ENCODE results near the gene SLC25A44. TPM values are rescaled to one million over a fixed set of nuclear protein-coding genes. Genes with fewer than 3 reads are reported as not detected.
A peak's percentile ranks its signal among the peaks of the same experiment; 100 is the strongest.
"Not testable (repeated sequence)": the region's sequence is repeated elsewhere in the genome, so short reads cannot be mapped to it uniquely, and the experiment has no call there.

SLC25A44 gene
- total RNA-seq, 1 donor from 2014 or later = 67.9 TPM

DNA sequence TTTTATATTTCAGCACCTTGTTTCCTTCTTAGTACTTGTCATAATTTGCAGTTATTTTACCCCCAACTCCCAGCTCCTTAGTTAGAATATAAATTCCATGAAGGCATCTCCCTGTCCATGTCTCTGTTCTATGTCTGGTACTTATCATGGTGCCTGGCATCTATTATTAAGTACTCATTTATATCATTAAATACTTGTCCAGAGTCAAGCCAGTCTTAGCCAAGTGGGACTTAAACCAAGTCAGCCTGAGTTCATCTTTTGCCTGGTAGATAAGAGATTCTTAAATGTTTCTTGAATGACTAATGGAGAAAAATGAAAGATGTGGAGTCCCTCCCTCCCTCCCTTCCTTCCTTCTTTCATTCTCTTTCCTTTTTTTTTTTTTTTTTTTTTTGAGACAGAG lies 9.4 kb downstream of the SLC25A44 start:
- Mint-ChIP-seq H3K36me3 (ENCODE audit: low read depth) (peaks cover 48% of the 10 kb centered on the region), H3K9me3 (no peaks in the 10 kb centered on the region), H3K27me3 (no peaks in the 10 kb centered on the region), H3K4me3 (no peak overlapping the region), H3K4me1 (peaks cover 32% of the 10 kb centered on the region), H3K27ac (no peak overlapping the region)
- no peak for DNase-seq
- intact Hi-C loops (cut with micrococcal nuclease) = no loop called here

DNA sequence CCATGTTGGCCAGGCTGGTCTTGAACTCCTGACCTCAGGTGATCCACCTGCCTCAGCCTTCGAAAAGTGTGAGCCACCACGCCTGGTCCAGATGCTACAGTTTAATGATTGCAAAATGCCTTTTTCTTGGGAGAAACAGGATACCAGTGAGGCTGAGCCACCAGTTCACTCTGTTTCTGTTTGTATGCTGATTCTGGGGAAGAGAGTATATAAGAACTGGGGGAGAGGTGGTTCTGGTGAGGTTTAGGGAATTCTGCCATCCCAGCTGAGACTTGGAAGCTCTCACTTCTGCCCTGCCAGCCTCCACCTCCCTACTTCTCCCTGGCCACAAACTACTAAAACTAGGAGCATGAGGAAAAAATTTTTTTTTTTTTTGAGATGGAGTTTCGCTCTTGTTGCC lies 10.8 kb downstream of the SLC25A44 start:
- intact Hi-C loops (cut with micrococcal nuclease) = no loop called here
- H3K36me3 Mint-ChIP-seq (ENCODE audit: low read depth) = peaks cover 48% of the 10 kb centered on the region
- no peak overlapping the region for H3K27ac Mint-ChIP-seq
- no peak for DNase-seq
- no peaks in the 10 kb centered on the region for H3K27me3 Mint-ChIP-seq
- peaks cover 22% of the 10 kb centered on the region for H3K4me1 Mint-ChIP-seq
- no peaks in the 10 kb centered on the region for H3K9me3 Mint-ChIP-seq
- H3K4me3 Mint-ChIP-seq = no peak overlapping the region

DNA sequence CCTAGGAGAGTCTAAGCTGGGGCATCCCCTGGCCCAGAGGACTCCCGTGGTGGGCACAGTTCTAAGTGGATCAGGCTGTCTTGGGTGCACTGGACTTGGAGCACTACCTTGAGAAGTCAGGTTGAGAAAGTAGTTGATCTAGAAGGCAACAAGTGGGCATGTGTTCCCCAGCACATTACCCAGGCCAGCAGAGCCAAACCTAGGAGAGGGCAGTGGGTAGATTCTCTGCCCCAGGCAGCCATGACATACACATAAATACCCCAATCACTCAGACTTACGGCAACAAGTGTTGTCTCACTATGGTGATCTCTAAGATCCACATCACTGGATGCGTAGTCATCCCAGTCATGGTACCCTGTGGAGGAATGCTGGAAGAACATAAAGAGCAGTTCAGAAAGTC lies 17.3 kb downstream of the SLC25A44 start:
- Mint-ChIP-seq H3K27ac (peak overlapping the region; percentile 99), H3K4me3 (no peak overlapping the region), H3K9me3 (no peaks in the 10 kb centered on the region), H3K27me3 (no peaks in the 10 kb centered on the region), H3K36me3 (ENCODE audit: low read depth) (peaks cover 75% of the 10 kb centered on the region), H3K4me1 (peaks cover 31% of the 10 kb centered on the region)
- DNase-seq = no peak
- intact Hi-C loops (cut with micrococcal nuclease) = loop anchor here (10.0 kb wide), 1 partner anchor 294 kb away; the partner anchor contains the start of gene MEF2D

DNA sequence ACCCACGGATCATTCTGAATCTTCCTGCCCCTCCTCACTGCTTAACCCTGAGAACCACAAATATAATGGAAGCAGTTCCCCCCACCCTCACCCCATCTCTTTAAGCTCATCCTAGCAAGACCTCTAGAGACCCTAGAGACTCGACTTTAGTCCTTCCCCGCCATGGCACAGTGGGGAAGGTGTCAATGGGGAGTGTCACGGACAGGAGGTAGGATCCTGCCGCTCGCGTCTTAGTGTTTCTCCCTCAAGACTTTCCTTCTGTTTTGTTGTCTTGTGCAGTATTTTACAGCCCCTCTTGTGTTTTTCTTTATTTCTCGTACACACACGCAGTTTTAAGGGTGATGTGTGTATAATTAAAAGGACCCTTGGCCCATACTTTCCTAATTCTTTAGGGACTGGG lies 18.2 kb downstream of the SLC25A44 start:
- H3K36me3 Mint-ChIP-seq (ENCODE audit: low read depth) = peaks cover 71% of the 10 kb centered on the region
- H3K4me1 Mint-ChIP-seq = peaks cover 31% of the 10 kb centered on the region
- H3K4me3 Mint-ChIP-seq = peak overlapping the region; percentile 98
- no peak for DNase-seq
- H3K9me3 Mint-ChIP-seq = no peaks in the 10 kb centered on the region
- peak overlapping the region; percentile 99 for H3K27ac Mint-ChIP-seq
- no peaks in the 10 kb centered on the region for H3K27me3 Mint-ChIP-seq
- intact Hi-C loops (cut with micrococcal nuclease) = loop anchor here (2.0 to 10.0 kb wide), 3 partner anchors 13 to 293 kb away; partner anchors contain the start of genes MEF2D and SMG5

DNA sequence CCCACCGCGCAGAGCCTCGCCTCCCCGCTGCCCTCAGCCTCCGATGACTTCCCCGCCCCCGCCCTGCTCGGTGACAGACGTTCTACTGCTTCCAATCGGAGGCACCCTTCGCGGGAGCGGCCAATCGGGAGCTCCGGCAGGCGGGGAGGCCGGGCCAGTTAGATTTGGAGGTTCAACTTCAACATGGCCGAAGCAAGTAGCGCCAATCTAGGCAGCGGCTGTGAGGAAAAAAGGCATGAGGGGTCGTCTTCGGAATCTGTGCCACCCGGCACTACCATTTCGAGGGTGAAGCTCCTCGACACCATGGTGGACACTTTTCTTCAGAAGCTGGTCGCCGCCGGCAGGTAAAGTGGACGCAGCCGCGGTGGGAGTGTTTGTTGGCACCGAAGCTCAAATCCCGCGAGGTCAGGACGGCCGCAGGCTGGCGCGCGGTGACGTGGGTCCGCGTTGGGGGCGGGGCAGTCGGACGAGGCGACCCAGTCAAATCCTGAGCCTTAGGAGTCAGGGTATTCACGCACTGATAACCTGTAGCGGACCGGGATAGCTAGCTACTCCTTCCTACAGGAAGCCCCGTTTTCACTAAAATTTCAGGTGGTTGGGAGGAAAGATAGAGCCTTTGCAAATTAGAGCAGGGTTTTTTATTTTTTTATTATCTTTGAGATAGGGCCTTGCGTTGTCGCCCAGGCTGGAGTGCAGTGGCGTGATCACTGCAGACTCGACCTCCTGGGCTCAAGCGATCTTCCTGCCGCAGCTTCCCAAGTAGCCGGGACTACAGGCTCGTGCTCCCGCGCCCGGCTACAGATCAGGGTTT lies 19.1 kb downstream of the SLC25A44 start, which contains the start of gene PMF1:
Gene PMF1, plus strand, starts transcription at position 175 of the 811 bp plus-strand sequence. Its CDS starts 9 bp downstream, at position 184.
- Mint-ChIP-seq H3K27me3 (no peaks in the 10 kb centered on the region), H3K4me1 (peaks cover 38% of the 10 kb centered on the region), H3K27ac (peak within 1 kb of the TSS; percentile 99), H3K9me3 (no peaks in the 10 kb centered on the region), H3K4me3 (peak within 1 kb of the TSS; percentile 98), H3K36me3 (ENCODE audit: low read depth) (peaks cover 70% of the 10 kb centered on the region)
- peak; percentile 98 for DNase-seq
- intact Hi-C loops (cut with micrococcal nuclease) = loop anchor here (1.0 to 10.0 kb wide), 5 partner anchors 10 to 292 kb away; partner anchors contain the start of genes MEF2D and SMG5

DNA sequence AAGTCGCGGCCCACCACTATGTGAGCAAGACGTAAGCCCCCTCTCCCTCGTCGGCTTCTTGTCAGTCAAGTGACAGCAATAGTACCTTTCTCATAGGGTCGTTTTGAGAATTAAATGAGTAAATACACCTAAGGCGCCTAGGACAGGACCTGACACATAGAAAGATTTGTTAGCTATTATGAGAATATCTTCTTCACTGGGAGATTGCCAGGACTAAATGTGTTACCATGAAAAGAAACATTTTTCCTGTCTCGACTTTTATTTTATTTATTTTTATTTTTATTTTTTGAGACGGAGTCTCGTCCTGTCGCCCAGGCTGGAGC lies 19.7 kb downstream of the SLC25A44 start:
- H3K27me3 Mint-ChIP-seq = no peaks in the 10 kb centered on the region
- intact Hi-C loops (cut with micrococcal nuclease) = loop anchor here (1.0 to 10.0 kb wide), 5 partner anchors 10 to 291 kb away; partner anchors contain the start of genes MEF2D and SMG5
- peak overlapping the region; percentile 99 for H3K27ac Mint-ChIP-seq
- DNase-seq = no peak
- H3K36me3 Mint-ChIP-seq (ENCODE audit: low read depth) = peaks cover 71% of the 10 kb centered on the region
- no peaks in the 10 kb centered on the region for H3K9me3 Mint-ChIP-seq
- H3K4me1 Mint-ChIP-seq = peaks cover 42% of the 10 kb centered on the region
- H3K4me3 Mint-ChIP-seq = peak overlapping the region; percentile 98

DNA sequence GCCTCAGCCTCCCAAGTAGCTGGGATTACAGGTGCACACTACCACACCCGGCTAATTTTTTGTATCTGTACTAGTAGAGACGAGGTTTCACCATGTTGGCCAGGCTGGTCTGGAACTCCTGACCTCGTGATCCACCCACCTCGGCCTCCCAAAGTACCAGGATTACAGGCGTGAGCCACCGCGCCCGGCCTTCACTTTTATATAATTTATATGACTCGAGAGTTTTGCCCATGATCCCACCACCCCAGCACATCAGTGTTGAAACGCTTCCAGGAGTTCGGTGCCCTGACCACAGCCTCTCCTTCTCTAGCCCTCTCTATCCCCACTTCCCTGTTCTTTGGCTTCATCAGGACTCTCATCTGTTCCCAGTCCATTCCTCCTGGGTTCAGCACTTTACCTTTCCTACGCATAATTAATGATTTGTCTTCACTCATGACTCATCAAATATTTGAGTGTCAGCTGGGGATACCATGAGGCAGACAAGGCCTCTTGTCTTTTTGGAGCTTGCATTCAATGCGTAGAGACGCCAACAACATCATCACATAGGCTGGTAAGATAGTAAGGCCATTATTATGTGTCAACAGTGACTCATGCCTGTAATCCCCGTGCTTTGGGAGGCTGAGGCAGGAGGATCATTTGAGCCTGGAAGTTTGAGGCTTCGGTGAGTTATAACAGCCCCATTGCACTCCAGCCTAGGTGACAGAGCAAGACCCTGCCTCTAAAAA lies 20.3 kb downstream of the SLC25A44 start:
- peaks cover 43% of the 10 kb centered on the region for H3K4me1 Mint-ChIP-seq
- intact Hi-C loops (cut with micrococcal nuclease) = loop anchor here (10.0 kb wide), 1 partner anchor 291 kb away; the partner anchor contains the start of gene MEF2D
- H3K27ac Mint-ChIP-seq = peak overlapping the region; percentile 96

DNA sequence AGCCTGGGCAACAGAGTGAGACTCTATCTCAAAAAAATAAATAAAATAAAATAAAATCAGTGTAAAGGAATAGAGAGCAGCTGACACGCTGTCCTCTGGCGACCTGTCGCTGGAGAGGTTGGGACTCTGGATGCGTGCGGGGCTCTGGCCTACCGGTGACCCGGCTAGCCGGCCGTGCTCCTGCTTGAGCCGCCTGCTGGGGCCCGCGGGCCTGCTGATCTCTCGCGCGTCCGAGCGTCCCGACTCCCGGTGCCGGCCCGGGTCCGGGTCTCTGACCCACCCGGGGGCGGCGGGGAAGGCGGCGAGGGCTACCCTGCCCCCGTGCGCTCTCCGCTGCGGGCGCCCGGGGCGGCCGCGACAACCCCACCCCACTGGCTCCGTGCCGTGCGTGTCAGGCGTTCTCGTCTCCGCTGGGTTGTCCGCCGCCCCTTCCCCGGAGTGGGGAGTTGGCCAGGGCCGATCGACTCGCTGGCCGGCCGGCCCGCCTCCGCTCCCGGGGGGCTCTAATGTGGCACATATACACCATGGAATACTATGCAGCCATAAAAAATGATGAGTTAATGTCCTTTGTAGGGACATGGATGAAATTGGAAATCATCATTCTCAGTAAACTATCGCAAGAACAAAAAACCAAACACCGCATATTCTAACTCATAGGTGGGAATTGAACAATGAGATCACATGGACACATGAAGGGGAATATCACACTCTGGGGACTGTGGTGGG lies 22.6 kb downstream of the SLC25A44 start:
- not testable (repeated sequence) for DNase-seq, H3K9me3 Mint-ChIP-seq, H3K27me3 Mint-ChIP-seq, H3K4me3 Mint-ChIP-seq
- intact Hi-C loops (cut with micrococcal nuclease) = loop anchor here (10.0 kb wide), 1 partner anchor 288 kb away; the partner anchor contains the start of gene MEF2D
- Mint-ChIP-seq H3K36me3 (ENCODE audit: low read depth) (peaks cover 62% of the 10 kb centered on the region), H3K27ac (peak overlapping the region; percentile 100), H3K4me1 (peaks cover 50% of the 10 kb centered on the region)

More for the DNA sequence above, 20.3 kb downstream of the SLC25A44 start:
- H3K4me3 Mint-ChIP-seq = peak overlapping the region; percentile 98
- peaks cover 67% of the 10 kb centered on the region for H3K36me3 Mint-ChIP-seq (ENCODE audit: low read depth)
- no peaks in the 10 kb centered on the region for H3K27me3 Mint-ChIP-seq
- peaks cover 1% of the 10 kb centered on the region for H3K9me3 Mint-ChIP-seq
- DNase-seq = no peak

DNA sequence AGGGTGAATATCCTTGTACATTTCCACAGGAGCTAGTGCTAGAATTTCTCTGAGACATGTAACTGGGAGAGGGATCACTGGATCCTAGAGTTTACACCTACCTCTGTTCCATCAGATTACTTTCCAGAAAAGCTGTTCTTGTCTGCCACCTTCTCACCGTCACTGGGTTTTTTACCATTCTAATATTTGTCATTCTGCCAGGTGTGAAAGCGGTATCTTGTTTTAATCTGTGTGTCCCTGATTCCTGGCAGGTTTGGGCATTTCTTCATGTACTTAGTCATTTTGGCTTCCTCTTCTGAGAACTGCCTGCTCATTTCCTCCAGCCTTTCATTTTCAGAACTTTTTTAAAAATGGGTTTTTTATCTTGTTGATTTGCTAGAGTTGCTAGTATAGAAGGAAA lies 24.0 kb downstream of the SLC25A44 start:
- intact Hi-C loops (cut with micrococcal nuclease) = loop anchor here (1.0 to 10.0 kb wide), 3 partner anchors 25 to 287 kb away; partner anchors contain the start of gene MEF2D
- peak; percentile 84 for DNase-seq
- peak overlapping the region; percentile 100 for H3K27ac Mint-ChIP-seq
- peak overlapping the region; percentile 74 for H3K4me3 Mint-ChIP-seq
- H3K36me3 Mint-ChIP-seq (ENCODE audit: low read depth) = peaks cover 58% of the 10 kb centered on the region
- H3K27me3 Mint-ChIP-seq = no peaks in the 10 kb centered on the region
- H3K9me3 Mint-ChIP-seq = peaks cover 9% of the 10 kb centered on the region
- H3K4me1 Mint-ChIP-seq = peaks cover 53% of the 10 kb centered on the region

DNA sequence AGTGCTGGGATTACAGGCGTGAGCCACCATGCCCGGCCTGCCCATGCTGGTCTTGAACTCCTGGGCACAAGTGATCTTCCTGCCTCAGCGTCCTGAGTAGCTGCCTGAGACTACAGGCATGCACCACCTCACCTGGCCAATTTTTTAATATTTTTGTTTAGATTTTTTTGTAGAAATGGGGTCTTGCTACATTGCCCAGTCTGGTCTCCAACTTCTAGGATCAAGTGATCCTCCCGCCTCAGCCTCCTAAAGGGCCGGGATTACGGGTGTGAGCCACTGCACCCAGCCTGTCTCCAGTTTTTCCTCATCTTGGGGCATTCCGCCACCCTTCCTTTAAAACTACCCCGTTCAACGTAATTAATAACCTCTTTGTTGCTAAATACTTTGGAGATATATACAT lies 26.3 kb downstream of the SLC25A44 start:
- Mint-ChIP-seq H3K4me1 (peaks cover 53% of the 10 kb centered on the region), H3K4me3 (no peak overlapping the region), H3K27ac (peak overlapping the region; percentile 96), H3K27me3 (no peaks in the 10 kb centered on the region), H3K9me3 (peaks cover 9% of the 10 kb centered on the region), H3K36me3 (ENCODE audit: low read depth) (peaks cover 46% of the 10 kb centered on the region)
- DNase-seq = no peak
- intact Hi-C loops (cut with micrococcal nuclease) = no loop called here

DNA sequence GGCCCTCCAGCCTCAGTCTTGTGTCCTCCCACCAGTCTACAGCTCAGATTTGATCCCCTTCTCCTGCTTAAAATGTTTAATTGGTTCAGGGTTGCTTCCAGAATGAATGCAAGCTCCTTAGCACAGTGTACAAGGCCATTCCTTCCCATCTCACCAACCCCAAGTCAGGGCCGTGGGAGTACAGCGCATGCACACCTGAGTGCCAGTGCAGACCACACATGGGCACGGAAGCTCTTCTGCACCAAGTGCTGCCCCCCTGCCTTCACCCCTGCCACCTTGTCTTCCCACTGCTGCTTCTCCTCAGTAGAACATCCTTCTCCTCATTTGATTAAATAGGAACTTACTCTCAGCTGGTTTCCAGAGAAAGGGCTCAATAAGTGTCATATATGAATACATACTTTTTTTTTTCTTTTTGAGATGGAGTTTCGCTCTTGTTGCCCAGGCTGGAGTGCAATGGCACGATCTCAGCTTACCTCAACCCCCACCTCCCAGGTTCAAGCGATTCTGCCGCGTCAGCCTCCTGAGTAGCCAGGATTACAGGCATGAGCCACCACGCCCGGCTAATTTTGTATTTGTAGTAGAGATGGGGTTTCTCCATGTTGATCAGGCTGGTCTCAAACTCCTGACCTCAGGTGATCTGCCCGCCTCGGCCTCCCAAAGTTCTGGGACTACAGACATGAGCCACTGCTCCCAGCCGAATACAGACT lies 28.2 kb downstream of the SLC25A44 start:
- H3K27ac Mint-ChIP-seq = peak overlapping the region; percentile 93

DNA sequence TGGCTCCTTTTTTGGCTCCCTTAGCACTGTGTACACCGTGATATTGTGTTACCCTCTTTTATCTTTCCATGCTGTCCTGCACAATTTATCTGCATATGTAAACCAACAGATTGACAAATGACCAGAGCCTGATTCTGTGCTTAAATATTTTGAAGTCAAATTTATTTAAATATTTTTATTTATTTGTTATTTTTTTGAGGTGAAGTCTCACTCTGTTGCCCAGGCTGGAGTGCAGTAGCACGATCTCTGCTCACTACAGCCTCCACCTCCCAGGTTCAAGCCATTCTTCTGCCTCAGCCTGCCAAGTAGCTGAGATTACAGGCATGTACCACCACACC lies 31.7 kb downstream of the SLC25A44 start:
- H3K27me3 Mint-ChIP-seq = no peaks in the 10 kb centered on the region
- H3K4me1 Mint-ChIP-seq = peaks cover 51% of the 10 kb centered on the region
- intact Hi-C loops (cut with micrococcal nuclease) = loop anchor here (1.0 kb wide), 2 partner anchors 79 to 84 kb away; no protein-coding TSS in a partner anchor
- no peak for DNase-seq
- peaks cover 4% of the 10 kb centered on the region for H3K9me3 Mint-ChIP-seq
- H3K27ac Mint-ChIP-seq = peak overlapping the region; percentile 86
- peaks cover 48% of the 10 kb centered on the region for H3K36me3 Mint-ChIP-seq (ENCODE audit: low read depth)
- H3K4me3 Mint-ChIP-seq = peak overlapping the region; percentile 40

More for the DNA sequence above, 28.2 kb downstream of the SLC25A44 start:
- Mint-ChIP-seq H3K27me3 (no peaks in the 10 kb centered on the region), H3K36me3 (ENCODE audit: low read depth) (peaks cover 51% of the 10 kb centered on the region), H3K4me1 (peaks cover 59% of the 10 kb centered on the region), H3K4me3 (peak overlapping the region; percentile 65), H3K9me3 (peaks cover 9% of the 10 kb centered on the region)
- no peak for DNase-seq
- intact Hi-C loops (cut with micrococcal nuclease) = no loop called here

DNA sequence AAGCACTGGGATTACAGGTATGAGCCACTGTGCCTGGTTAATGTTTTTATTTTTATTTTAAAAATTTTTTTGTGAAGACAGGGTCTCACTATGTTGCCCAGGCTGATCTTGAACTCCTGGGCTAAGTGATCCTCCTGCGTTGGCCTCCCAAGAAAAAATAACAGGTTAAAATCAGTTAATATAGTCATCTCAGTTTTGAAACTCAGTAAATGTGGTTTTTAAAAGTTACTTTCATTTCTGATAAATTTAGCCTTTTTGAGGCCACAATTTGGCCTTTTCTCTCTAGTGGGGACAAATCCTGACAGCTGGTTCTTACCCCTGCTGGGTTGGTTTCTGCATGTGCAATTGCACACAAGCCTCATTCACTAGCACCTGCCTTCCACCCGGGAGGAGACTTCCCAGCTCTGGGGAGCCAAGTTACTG lies 32.2 kb downstream of the SLC25A44 start:
- DNase-seq = peak; percentile 73
- intact Hi-C loops (cut with micrococcal nuclease) = no loop called here
- peaks cover 48% of the 10 kb centered on the region for H3K4me1 Mint-ChIP-seq

More for the DNA sequence above, 32.2 kb downstream of the SLC25A44 start:
- peaks cover 2% of the 10 kb centered on the region for H3K9me3 Mint-ChIP-seq
- H3K36me3 Mint-ChIP-seq (ENCODE audit: low read depth) = peaks cover 45% of the 10 kb centered on the region
- peak overlapping the region; percentile 90 for H3K27ac Mint-ChIP-seq
- peak overlapping the region; percentile 26 for H3K4me3 Mint-ChIP-seq
- H3K27me3 Mint-ChIP-seq = no peaks in the 10 kb centered on the region
